Measurements from ENCODE around the gene SLC22A23.

DNA sequence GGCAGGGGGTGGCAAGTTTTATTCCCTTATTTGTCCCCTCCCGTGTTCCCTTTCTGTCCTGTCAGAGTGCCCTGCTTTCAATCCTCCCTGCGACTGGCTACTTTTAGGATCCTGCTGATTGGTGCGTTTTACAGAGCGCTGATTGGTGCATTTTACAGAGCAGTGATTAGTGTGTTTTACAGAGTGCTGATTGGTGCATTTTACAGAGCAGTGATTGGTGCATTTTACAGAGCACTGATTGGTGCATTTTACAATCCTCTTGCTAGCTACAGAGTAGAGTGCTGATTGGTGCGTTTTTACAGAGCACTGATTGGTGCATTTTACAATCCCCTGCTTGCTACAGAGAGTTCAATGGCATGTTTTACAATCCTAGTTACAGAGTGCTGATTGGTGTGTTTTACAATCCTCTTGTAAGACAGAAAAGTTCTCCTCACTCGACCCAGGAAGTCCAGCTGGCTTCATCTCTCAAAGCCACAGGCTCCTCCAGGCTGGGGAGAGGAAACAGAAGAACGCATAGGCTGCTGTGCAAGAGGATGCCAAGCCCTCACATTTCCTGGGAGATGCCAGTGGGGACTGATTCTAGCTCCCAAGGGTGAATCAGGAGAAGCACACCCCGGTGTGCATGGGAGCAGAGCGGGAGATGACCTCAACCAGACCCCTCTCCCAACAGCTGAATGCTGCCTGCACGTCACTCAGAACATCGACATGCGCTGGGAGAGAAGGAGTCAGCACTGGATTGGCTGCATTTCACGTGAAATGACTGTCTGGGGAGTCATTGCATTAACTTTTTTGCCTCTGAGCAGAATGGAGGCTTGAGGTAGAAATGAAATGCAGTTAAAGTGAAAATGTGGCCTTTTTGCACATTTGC is 48.3 kb upstream of the SLC22A23 start:
- no peak for TF ChIP-seq POLR2A (IDR thresholded peaks at IDR 0.05)
- TF ChIP-seq, protein P1, sequence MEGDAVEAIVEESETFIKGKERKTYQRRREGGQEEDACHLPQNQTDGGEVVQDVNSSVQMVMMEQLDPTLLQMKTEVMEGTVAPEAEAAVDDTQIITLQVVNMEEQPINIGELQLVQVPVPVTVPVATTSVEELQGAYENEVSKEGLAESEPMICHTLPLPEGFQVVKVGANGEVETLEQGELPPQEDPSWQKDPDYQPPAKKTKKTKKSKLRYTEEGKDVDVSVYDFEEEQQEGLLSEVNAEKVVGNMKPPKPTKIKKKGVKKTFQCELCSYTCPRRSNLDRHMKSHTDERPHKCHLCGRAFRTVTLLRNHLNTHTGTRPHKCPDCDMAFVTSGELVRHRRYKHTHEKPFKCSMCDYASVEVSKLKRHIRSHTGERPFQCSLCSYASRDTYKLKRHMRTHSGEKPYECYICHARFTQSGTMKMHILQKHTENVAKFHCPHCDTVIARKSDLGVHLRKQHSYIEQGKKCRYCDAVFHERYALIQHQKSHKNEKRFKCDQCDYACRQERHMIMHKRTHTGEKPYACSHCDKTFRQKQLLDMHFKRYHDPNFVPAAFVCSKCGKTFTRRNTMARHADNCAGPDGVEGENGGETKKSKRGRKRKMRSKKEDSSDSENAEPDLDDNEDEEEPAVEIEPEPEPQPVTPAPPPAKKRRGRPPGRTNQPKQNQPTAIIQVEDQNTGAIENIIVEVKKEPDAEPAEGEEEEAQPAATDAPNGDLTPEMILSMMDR (IDR thresholded peaks at IDR 0.05) = no peak

All from sigmoid colon (tissue), 3 donors.